ENCODE data around the gene PLXNA4.

PLXNA4 gene

DNA sequence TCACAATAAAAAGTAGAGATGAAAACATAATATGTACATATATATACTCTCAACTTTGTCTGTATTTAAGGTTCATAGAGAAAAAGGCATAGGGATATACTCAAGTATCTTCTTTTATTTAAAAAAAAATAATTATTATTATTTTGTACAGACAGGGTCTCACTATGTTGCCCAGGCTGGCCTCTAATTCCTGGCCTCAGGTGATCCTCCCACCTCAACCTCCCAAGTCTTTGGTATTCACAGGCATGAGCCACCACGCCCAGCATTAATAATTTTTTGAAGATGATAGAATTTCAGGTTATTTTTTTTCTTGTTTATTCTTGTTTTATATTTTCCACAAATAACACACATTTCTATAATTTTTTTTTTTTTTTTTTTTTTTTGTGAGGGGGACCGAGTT is 113.8 kb downstream of the PLXNA4 start:
- no peak overlapping the region for H3K4me2 ChIP-seq (ENCODE audit: low read length)
- H3K9ac ChIP-seq (ENCODE audit: low read length), result no peak overlapping the region
- H3K9me3 ChIP-seq (ENCODE audit: insufficient read depth, low read length), result no peaks in the 10 kb centered on the region
- no peaks in the 10 kb centered on the region for H4K20me1 ChIP-seq (ENCODE audit: insufficient read depth, low read length)
- TF ChIP-seq EZH2phosphoT487 (IDR thresholded peaks at IDR 0.05; ENCODE audit: low read depth), result no peak
- TF ChIP-seq, protein P1, sequence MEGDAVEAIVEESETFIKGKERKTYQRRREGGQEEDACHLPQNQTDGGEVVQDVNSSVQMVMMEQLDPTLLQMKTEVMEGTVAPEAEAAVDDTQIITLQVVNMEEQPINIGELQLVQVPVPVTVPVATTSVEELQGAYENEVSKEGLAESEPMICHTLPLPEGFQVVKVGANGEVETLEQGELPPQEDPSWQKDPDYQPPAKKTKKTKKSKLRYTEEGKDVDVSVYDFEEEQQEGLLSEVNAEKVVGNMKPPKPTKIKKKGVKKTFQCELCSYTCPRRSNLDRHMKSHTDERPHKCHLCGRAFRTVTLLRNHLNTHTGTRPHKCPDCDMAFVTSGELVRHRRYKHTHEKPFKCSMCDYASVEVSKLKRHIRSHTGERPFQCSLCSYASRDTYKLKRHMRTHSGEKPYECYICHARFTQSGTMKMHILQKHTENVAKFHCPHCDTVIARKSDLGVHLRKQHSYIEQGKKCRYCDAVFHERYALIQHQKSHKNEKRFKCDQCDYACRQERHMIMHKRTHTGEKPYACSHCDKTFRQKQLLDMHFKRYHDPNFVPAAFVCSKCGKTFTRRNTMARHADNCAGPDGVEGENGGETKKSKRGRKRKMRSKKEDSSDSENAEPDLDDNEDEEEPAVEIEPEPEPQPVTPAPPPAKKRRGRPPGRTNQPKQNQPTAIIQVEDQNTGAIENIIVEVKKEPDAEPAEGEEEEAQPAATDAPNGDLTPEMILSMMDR (IDR thresholded peaks at IDR 0.05; ENCODE audit: low read depth, low read length), result no peak
- no peak overlapping the region for H3K4me3 ChIP-seq (ENCODE audit: low read length)
- no peaks in the 10 kb centered on the region for H3K79me2 ChIP-seq (ENCODE audit: low read length)
- no peak overlapping the region for H3K27ac ChIP-seq (ENCODE audit: low read length)
- H3K36me3 ChIP-seq (replicated peaks; ENCODE audit: low read depth, low read length), result no peaks in the 10 kb centered on the region
- H3K27me3 ChIP-seq (ENCODE audit: low read depth, low read length), result peaks cover 48% of the 10 kb centered on the region
- no peaks in the 10 kb centered on the region for H3K4me1 ChIP-seq (ENCODE audit: low read length)
- H2AFZ ChIP-seq (ENCODE audit: low read depth, low read length), result no peak overlapping the region

DNA sequence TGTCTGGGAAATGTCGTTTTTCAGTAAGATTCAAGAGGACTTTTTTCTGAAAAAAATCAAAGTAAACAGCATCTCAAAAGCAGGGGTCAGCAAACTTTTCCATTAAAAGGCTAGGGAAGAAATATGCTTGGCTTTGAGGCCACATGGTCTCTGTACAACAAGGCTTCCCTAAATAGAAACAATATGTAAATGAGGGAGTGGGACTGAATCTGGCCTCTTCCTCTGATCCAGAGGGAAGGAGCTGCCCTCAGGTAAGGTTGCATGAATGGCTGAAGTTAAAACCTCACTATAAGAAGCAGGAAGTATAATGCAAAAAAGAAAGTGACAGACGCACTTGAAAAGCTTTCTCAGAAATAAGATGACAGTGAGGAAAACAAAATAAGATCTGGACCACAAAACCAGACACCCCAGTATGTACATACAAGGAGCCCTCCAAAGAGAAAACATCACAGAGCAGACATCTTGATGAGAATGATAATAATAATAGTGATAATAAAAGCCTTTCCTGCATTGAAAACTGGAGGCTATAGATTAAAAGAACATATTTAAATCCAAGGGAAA is 115.2 kb downstream of the PLXNA4 start:
- no peaks in the 10 kb centered on the region for H3K79me2 ChIP-seq (ENCODE audit: low read length)
- H4K20me1 ChIP-seq (ENCODE audit: insufficient read depth, low read length), result no peaks in the 10 kb centered on the region
- no peak overlapping the region for H3K9ac ChIP-seq (ENCODE audit: low read length)
- no peak overlapping the region for H3K27ac ChIP-seq (ENCODE audit: low read length)
- peaks cover 50% of the 10 kb centered on the region for H3K27me3 ChIP-seq (ENCODE audit: low read depth, low read length)
- H3K4me1 ChIP-seq (ENCODE audit: low read length), result no peaks in the 10 kb centered on the region
- no peak overlapping the region for H2AFZ ChIP-seq (ENCODE audit: low read depth, low read length)
- H3K9me3 ChIP-seq (ENCODE audit: insufficient read depth, low read length), result no peaks in the 10 kb centered on the region
- H3K36me3 ChIP-seq (replicated peaks; ENCODE audit: low read depth, low read length), result no peaks in the 10 kb centered on the region
- TF ChIP-seq EZH2phosphoT487 (IDR thresholded peaks at IDR 0.05; ENCODE audit: low read depth), result no peak
- TF ChIP-seq, protein P1 (IDR thresholded peaks at IDR 0.05; ENCODE audit: low read depth, low read length), result no peak
- H3K4me2 ChIP-seq (ENCODE audit: low read length), result no peak overlapping the region
- no peak overlapping the region for H3K4me3 ChIP-seq (ENCODE audit: low read length)

DNA sequence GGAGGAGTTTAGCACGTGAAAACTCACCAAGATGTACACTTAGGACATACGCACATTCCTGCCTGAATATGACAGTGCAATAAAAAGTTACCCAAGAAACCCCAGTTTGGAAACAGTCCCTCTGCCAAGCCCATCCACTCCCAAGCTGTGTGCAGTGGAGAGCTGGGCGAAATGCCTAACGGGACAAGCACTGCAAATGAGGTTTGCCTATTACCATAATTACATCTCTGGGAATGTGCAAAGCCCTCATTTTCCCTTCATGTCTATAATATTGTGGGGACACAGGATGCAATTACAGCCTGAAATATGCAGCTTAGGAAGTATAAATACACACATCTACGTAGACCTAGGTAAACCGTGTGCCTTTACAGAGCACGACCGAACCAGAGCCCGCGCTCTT is 117.5 kb downstream of the PLXNA4 start:
- H3K36me3 ChIP-seq (replicated peaks; ENCODE audit: low read depth, low read length), result no peaks in the 10 kb centered on the region
- H3K9me3 ChIP-seq (ENCODE audit: insufficient read depth, low read length), result no peaks in the 10 kb centered on the region

DNA sequence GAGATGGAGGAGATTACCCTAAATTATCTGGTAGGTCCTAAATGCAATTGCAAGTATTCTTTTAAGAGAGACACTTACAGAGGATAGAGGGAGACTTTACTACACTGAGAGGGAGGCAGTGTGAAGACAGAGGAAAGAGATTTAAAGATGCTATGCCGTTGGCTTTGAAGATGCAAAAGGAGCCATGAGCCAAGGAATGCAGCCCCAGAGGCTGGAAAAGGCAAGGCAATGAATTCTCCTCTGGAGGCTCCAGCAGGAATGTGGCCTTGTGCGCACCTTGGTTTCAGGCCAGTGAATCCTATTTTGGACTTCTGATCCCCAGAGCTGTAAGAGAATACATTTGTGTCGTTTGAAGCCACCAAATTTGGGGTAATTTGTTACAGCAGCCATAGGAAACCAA is 118.6 kb downstream of the PLXNA4 start:
- H3K27ac ChIP-seq (ENCODE audit: low read length), result no peak overlapping the region
- TF ChIP-seq, protein P1 (IDR thresholded peaks at IDR 0.05; ENCODE audit: low read depth, low read length), result no peak
- no peak for TF ChIP-seq EZH2phosphoT487 (IDR thresholded peaks at IDR 0.05; ENCODE audit: low read depth)
- H3K4me3 ChIP-seq (ENCODE audit: low read length), result no peak overlapping the region
- no peaks in the 10 kb centered on the region for H3K36me3 ChIP-seq (replicated peaks; ENCODE audit: low read depth, low read length)
- no peaks in the 10 kb centered on the region for H3K79me2 ChIP-seq (ENCODE audit: low read length)
- H4K20me1 ChIP-seq (ENCODE audit: insufficient read depth, low read length), result no peaks in the 10 kb centered on the region
- H2AFZ ChIP-seq (ENCODE audit: low read depth, low read length), result no peak overlapping the region
- no peak overlapping the region for H3K9ac ChIP-seq (ENCODE audit: low read length)
- peaks cover 36% of the 10 kb centered on the region for H3K27me3 ChIP-seq (ENCODE audit: low read depth, low read length)
- H3K4me1 ChIP-seq (ENCODE audit: low read length), result no peaks in the 10 kb centered on the region
- H3K4me2 ChIP-seq (ENCODE audit: low read length), result no peak overlapping the region
- no peaks in the 10 kb centered on the region for H3K9me3 ChIP-seq (ENCODE audit: insufficient read depth, low read length)

More for the DNA sequence above, 117.5 kb downstream of the PLXNA4 start:
- Histone ChIP-seq H3K4me1 (ENCODE audit: low read length) (no peaks in the 10 kb centered on the region), H3K27ac (ENCODE audit: low read length) (no peak overlapping the region), H2AFZ (ENCODE audit: low read depth, low read length) (no peak overlapping the region), H3K4me2 (ENCODE audit: low read length) (no peak overlapping the region), H3K9ac (ENCODE audit: low read length) (no peak overlapping the region), H3K79me2 (ENCODE audit: low read length) (no peaks in the 10 kb centered on the region), H3K27me3 (ENCODE audit: low read depth, low read length) (peaks cover 29% of the 10 kb centered on the region), H3K4me3 (ENCODE audit: low read length) (no peak overlapping the region), H4K20me1 (ENCODE audit: insufficient read depth, low read length) (no peaks in the 10 kb centered on the region)
- TF ChIP-seq, protein P1 (IDR thresholded peaks at IDR 0.05; ENCODE audit: low read depth, low read length), result no peak
- TF ChIP-seq EZH2phosphoT487 (IDR thresholded peaks at IDR 0.05; ENCODE audit: low read depth), result no peak
